HUES6 (cell line): ENCODE data around the gene JPH4.

ENCODE experiments used
- H3K27ac ChIP-seq: 2 replicates; pipeline ENCODE4 v1.7.0; 2013; ENCODE audit warnings: low read depth, mild to moderate bottlenecking, low read length, inconsistent platforms
- H3K27me3 ChIP-seq: 2 replicates; pipeline ENCODE4 v1.6.1; 2013; ENCODE audit warnings: low read length; ENCODE audit not compliant: control insufficient read depth, insufficient read depth
- H3K36me3 ChIP-seq: 2 replicates; pipeline ENCODE4 v1.6.1; 2013; ENCODE audit warnings: low read length; ENCODE audit not compliant: control insufficient read depth, insufficient read depth
- H3K4me1 ChIP-seq: 2 replicates; pipeline ENCODE4 v1.6.1; 2013; ENCODE audit warnings: low read length; ENCODE audit not compliant: control insufficient read depth, insufficient read depth
- H3K4me3 ChIP-seq: 2 replicates; pipeline ENCODE4 v1.5.1; 2013; ENCODE audit warnings: low read depth, low read length
- H3K9ac ChIP-seq: one replicate; pipeline ENCODE4 v1.6.1; 2013; ENCODE audit warnings: mild to moderate bottlenecking, low read length
- H3K9me3 ChIP-seq: 2 replicates; pipeline ENCODE4 v1.6.1; 2013; ENCODE audit warnings: low read depth, low read length; ENCODE audit not compliant: control insufficient read depth, insufficient read depth

The JPH4 gene

GRCh38 chr14:23561873-23562821 is 16.4 kb downstream of the JPH4 start:
- H3K9ac ChIP-seq: no peak overlapping the region
- H3K36me3 ChIP-seq: peaks cover 80% of the 10 kb centered on the region
- H3K4me1 ChIP-seq: peaks cover 9% of the 10 kb centered on the region
- no peak overlapping the region for H3K27ac ChIP-seq
- H3K27me3 ChIP-seq: no peaks in the 10 kb centered on the region
- H3K4me3 ChIP-seq: no peak overlapping the region
- H3K9me3 ChIP-seq: no peaks in the 10 kb centered on the region

GRCh38 chr14:23561259-23561658 is 17.3 kb downstream of the JPH4 start:
- H3K9me3 ChIP-seq: no peaks in the 10 kb centered on the region
- H3K27me3 ChIP-seq: no peaks in the 10 kb centered on the region
- peaks cover 80% of the 10 kb centered on the region for H3K36me3 ChIP-seq
- H3K4me1 ChIP-seq: peaks cover 11% of the 10 kb centered on the region
- H3K9ac ChIP-seq: no peak overlapping the region
- no peak overlapping the region for H3K27ac ChIP-seq
- H3K4me3 ChIP-seq: no peak overlapping the region

- H3K36me3 ChIP-seq: peaks cover 68% of the 10 kb centered on the region
Measured at GRCh38 chr14:23559926-23560520, 18.6 kb downstream of the JPH4 start.

GRCh38 chr14:23559010-23559925 is 19.3 kb downstream of the JPH4 start:
- Histone ChIP-seq H3K9ac (no peak overlapping the region), H3K27ac (peak overlapping the region; percentile 14; the same call in 1 of the 2 replicates), H3K4me3 (no peak overlapping the region), H3K4me1 (peaks cover 14% of the 10 kb centered on the region), H3K9me3 (no peaks in the 10 kb centered on the region), H3K27me3 (no peaks in the 10 kb centered on the region), H3K36me3 (peaks cover 61% of the 10 kb centered on the region)

More at GRCh38 chr14:23559926-23560520, 18.6 kb downstream of the JPH4 start:
- H3K9me3 ChIP-seq: no peaks in the 10 kb centered on the region
- H3K27me3 ChIP-seq: no peaks in the 10 kb centered on the region
- no peak overlapping the region for H3K27ac ChIP-seq
- H3K4me3 ChIP-seq: no peak overlapping the region
- no peak overlapping the region for H3K9ac ChIP-seq
- H3K4me1 ChIP-seq: peaks cover 14% of the 10 kb centered on the region

- Histone ChIP-seq H3K27me3 (no peaks in the 10 kb centered on the region), H3K9me3 (no peaks in the 10 kb centered on the region), H3K4me3 (no peak overlapping the region), H3K27ac (peak overlapping the region; percentile 14; the same call in 1 of the 2 replicates), H3K9ac (no peak overlapping the region), H3K4me1 (peaks cover 14% of the 10 kb centered on the region), H3K36me3 (peaks cover 53% of the 10 kb centered on the region)
Measured at GRCh38 chr14:23558346-23559009, 20.1 kb downstream of the JPH4 start.

- Histone ChIP-seq H3K9ac (no peak overlapping the region), H3K27me3 (no peaks in the 10 kb centered on the region), H3K4me1 (peaks cover 14% of the 10 kb centered on the region), H3K36me3 (peaks cover 47% of the 10 kb centered on the region), H3K27ac (no peak overlapping the region), H3K9me3 (no peaks in the 10 kb centered on the region), H3K4me3 (no peak overlapping the region)
Measured at GRCh38 chr14:23557946-23558345, 20.6 kb downstream of the JPH4 start.

GRCh38 chr14:23557521-23557920 is 21.1 kb downstream of the JPH4 start:
- H3K27me3 ChIP-seq: no peaks in the 10 kb centered on the region
- H3K9ac ChIP-seq: no peak overlapping the region
- H3K9me3 ChIP-seq: no peaks in the 10 kb centered on the region
- no peak overlapping the region for H3K27ac ChIP-seq
- peaks cover 14% of the 10 kb centered on the region for H3K4me1 ChIP-seq
- H3K4me3 ChIP-seq: no peak overlapping the region; the same call in 1 of the 2 replicates
- H3K36me3 ChIP-seq: peaks cover 46% of the 10 kb centered on the region

GRCh38 chr14:23556700-23557440 is 21.7 kb downstream of the JPH4 start:
- no peaks in the 10 kb centered on the region for H3K9me3 ChIP-seq
- H3K4me3 ChIP-seq: peak overlapping the region; percentile 86
- peaks cover 16% of the 10 kb centered on the region for H3K4me1 ChIP-seq
- no peaks in the 10 kb centered on the region for H3K27me3 ChIP-seq
- no peak overlapping the region for H3K27ac ChIP-seq
- peaks cover 40% of the 10 kb centered on the region for H3K36me3 ChIP-seq
- H3K9ac ChIP-seq: peak overlapping the region; percentile 92

- Histone ChIP-seq H3K36me3 (peaks cover 32% of the 10 kb centered on the region), H3K27me3 (no peaks in the 10 kb centered on the region), H3K4me3 (peak within 1 kb of the TSS; percentile 86), H3K4me1 (peaks cover 18% of the 10 kb centered on the region), H3K27ac (peak within 1 kb of the TSS; percentile 95), H3K9me3 (no peaks in the 10 kb centered on the region), H3K9ac (peak within 1 kb of the TSS; percentile 92)
Measured at GRCh38 chr14:23555882-23556699, 22.5 kb downstream of the JPH4 start, which contains the start of gene THTPA. THTPA (plus strand) TSS chr14:23556271; CDS start chr14:23556758, 487 bp downstream.
